D721Med (cell line): ENCODE data around the gene TKTL1.
A peak's percentile ranks its signal among the peaks of the same experiment; 100 is the strongest.

Experiments
- DNase-seq: peaks from one replicate; pipeline ENCODE4 v3.0.0; 2011; ENCODE audit warnings: low spot score; ENCODE audit not compliant: insufficient read length
- FAIRE-seq: peaks from 2 replicates; lab custom pipeline; 2011; peaks lifted over from hg19 to GRCh38; lab: Jason Lieb, UNC
- TF ChIP-seq, protein P1 (sequence below): IDR thresholded peaks from 2 replicates; pipeline ENCODE4 v1.5.1; 2012; ENCODE audit warnings: mild to moderate bottlenecking, control low read depth; ENCODE audit not compliant: insufficient read depth; ENCODE audit errors: missing control alignments

The TKTL1 gene

DNA sequence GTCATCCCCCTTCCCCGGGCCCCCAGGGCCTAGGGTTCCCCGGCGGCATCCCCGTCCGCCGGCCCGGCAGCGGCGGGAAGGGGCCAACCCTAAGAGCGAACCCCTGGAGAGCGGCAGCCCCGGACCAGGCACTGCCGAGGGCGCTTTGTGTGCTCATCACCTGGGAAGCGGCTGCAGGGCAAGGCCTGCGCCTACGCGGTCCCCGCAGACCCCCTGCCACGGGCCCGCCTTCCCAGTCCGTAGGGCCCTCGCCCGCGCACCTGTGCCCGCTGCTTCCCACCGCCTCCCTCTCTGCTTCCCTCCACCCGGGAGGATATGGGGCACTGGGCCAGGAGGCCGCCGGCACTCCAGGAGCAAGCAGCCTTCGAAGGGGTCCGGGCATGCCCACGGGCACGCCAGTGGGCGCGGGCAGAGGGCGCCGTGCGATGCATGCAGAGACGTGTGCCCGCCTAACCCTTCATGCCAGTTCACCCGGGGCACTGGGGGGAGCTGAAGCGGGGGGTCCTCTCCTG is 76.2 kb downstream of the TKTL1 start:
- TF ChIP-seq, protein P1, sequence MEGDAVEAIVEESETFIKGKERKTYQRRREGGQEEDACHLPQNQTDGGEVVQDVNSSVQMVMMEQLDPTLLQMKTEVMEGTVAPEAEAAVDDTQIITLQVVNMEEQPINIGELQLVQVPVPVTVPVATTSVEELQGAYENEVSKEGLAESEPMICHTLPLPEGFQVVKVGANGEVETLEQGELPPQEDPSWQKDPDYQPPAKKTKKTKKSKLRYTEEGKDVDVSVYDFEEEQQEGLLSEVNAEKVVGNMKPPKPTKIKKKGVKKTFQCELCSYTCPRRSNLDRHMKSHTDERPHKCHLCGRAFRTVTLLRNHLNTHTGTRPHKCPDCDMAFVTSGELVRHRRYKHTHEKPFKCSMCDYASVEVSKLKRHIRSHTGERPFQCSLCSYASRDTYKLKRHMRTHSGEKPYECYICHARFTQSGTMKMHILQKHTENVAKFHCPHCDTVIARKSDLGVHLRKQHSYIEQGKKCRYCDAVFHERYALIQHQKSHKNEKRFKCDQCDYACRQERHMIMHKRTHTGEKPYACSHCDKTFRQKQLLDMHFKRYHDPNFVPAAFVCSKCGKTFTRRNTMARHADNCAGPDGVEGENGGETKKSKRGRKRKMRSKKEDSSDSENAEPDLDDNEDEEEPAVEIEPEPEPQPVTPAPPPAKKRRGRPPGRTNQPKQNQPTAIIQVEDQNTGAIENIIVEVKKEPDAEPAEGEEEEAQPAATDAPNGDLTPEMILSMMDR, result no peak
- DNase-seq (no peak), FAIRE-seq (no peak)

DNA sequence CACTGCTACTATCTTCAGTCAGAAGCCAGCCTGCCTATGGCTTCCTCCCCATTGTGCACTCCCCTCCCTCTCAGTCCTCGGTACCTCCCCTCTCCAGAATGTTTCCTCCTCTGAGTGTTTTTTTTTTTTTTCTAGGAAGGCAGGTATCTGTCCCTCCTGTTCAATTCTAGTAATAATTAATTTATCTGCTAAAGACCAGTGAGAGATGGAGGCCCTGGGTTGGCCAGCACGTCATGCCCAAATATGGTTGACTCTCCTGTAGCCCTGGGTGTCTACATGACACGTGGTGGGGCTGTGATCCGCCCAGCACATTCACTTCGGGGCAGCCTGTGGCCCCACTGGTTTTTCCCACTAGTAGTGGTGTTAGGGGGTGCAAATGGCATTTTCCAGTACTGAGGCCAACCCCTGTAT is 77.0 kb downstream of the TKTL1 start:
- no peak for DNase-seq
- no peak for FAIRE-seq
- TF ChIP-seq, protein P1, result no peak

DNA sequence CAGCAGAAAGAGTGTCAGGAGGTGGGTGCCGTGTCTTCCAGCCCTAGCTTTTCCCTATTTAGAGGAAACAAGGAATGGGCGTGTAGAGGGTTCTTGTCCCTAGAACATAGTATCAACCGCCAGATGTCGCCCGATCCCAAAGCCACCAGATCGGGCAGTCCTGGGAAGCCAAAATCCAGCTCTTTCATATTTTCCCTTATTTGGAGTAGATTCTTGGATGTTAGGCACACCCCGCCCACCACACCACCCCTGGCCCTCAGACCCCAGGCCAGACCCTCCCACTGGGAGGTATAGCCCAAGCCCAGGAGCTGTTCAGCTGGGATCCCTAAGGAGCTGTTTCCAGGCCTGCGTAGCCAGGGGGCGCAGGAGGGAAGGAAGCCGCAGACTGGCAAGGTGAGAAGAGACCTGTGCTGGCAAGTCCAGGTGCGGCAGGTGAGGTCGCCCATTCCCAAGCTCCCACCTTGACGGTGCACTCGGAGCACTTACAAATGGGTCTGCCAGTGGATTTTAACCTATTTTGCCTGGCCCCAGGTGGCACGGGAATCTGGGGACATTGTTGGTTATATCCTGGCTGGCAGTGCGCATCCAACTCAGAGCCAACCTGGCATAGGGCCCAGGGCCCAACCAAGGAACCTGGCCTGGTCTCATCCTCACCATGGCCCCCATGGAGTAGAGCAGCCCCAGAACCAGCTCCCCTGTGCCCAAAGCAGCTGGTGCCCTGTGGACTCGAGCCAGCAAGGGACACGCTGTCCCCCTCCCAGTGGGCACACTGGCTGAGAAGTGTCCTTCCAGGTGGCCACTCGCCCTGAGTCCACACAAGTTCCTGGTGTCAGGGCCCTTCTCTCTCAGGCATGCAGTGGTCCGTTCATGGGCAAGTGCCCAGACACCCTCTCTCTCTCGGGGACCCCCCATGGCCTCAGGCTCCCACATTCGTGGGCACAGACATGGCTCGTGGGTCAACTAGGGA is 78.0 kb downstream of the TKTL1 start:
- no peak for DNase-seq
- TF ChIP-seq, protein P1, result peak; percentile 44
- no peak for FAIRE-seq

DNA sequence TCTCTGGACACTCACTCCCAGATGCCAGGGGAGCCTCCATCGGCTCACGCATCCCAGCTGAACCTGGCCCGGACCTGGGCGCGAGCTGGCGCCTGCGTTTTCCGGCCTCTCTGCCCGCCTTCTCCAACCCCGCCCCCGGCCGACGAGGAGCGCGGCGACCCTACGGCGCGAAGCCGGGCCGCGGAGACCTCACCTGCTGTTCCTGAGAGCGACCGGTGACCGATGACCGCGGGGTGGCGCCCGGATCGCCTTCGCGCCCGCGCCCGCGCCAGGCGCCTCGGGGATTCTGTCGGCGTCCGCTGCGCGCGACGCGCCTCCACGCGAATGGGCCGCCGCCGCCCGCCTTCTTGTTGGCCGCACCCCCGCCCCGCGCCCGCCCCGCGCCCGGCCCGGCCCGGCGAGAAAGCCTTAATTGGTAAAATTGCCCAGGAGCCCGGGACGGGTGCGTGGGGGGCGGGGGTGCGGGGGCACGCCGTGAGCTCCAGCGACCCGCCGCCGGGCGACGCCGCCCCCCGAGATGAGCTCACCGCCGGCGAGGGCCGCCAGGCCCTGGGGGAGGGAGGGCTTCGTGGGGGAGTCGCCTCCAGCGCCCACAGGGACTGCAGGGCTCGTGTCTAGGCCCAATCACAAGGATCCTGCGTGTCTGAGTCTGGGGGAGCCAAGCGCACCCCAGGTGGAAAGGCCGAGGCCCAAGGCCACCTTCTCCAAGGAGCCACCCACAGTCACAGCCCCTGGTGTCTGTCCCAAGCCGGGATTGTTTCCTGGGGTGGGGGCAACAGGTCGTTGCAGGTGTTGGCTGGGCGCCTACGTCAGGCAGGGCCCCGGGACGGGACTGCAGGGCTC is 78.9 kb downstream of the TKTL1 start, which contains the start of gene FLNA:
Gene FLNA, minus strand, starts transcription at position 322 of the 843 bp plus-strand sequence. CDS start 3,389 bp downstream, outside the sequence.
- DNase-seq, result no peak
- no peak for FAIRE-seq

GRCh38 chrX:154375156-154375504 is 79.5 kb downstream of the TKTL1 start:
- DNase-seq (no peak), FAIRE-seq (no peak)
- TF ChIP-seq, protein P1, result no peak

More for the DNA sequence above, 78.9 kb downstream of the TKTL1 start, which contains the start of gene FLNA:
- TF ChIP-seq, protein P1, result peak; percentile 4

GRCh38 chrX:154376774-154377173 is 81.2 kb downstream of the TKTL1 start:
- FAIRE-seq (no peak), DNase-seq (no peak)
- TF ChIP-seq, protein P1, result no peak
